K562 (cell line): ENCODE data around the gene PPP4C. TPM values are rescaled to one million over a fixed set of nuclear protein-coding genes. Genes with fewer than 3 reads are reported as not detected.

ENCODE experiments used
- CBX8 ChIP-seq: fragments of 200-600 bp; sonication (generic); IDR thresholded peaks from 2 replicates; pipeline ENCODE4 v1.6.1; 2012; ENCODE audit warnings: borderline replicate concordance, mixed run types, low read depth, mild to moderate bottlenecking, moderate library complexity, mixed read lengths, low read length, control low read depth, inconsistent platforms; ENCODE audit not compliant: poor library complexity, severe bottlenecking; ENCODE audit errors: extremely low read depth
- FOXJ2 ChIP-seq: fragments of 200-800 bp; sonication (Bioruptor generic); IDR thresholded peaks from 2 replicates; pipeline ENCODE4 v1.6.1; 2016; ENCODE audit warnings: missing genetic modification characterization, missing compliant biosample characterization
- KLF6 ChIP-seq: fragments of 250-450 bp; sonication (Bioruptor Pico); IDR thresholded peaks from 2 replicates; pipeline ENCODE4 v1.4.0; 2020; ENCODE audit warnings: mild to moderate bottlenecking, moderate library complexity, borderline replicate concordance
- NFRKB ChIP-seq: fragments of 450-650 bp; IDR thresholded peaks from 2 replicates; pipeline ENCODE4 v1.6.1; 2016; ENCODE audit warnings: low read depth
- SMAD1 ChIP-seq: fragments of 150-350 bp; IDR thresholded peaks from 2 replicates; pipeline ENCODE4 v1.6.1; 2014; ENCODE audit warnings: low read length, low read depth; ENCODE audit not compliant: partially characterized antibody
- STAG1 ChIP-seq: sonication (generic); formaldehyde crosslinking; IDR thresholded peaks from 2 replicates; pipeline ENCODE4 v1.5.0; 2020; ENCODE audit warnings: missing genetic modification reagents, borderline replicate concordance
- TBL1XR1 ChIP-seq, 2 experiments: IDR thresholded peaks; 2 replicates each; pipeline ENCODE4 v1.6.1; 2012; ENCODE audit warnings: improper control_type of control experiment in 2 of 2, low read length in 2 of 2, mild to moderate bottlenecking in 1 of 2
- TBP ChIP-seq: optimal IDR thresholded peaks from 2 replicates; pipeline ENCODE3; 2011; ENCODE audit warnings: low read depth, low read length, improper control_type of control experiment
- TGIF2 ChIP-seq: sonication (generic); formaldehyde crosslinking; IDR thresholded peaks from 2 replicates; pipeline ENCODE4 v1.8.1; 2022; ENCODE audit warnings: mild to moderate bottlenecking, missing genetic modification reagents, moderate library complexity
- THRAP3 ChIP-seq: fragments of 450-650 bp; IDR thresholded peaks from 2 replicates; pipeline ENCODE4 v1.6.1; 2016; ENCODE audit warnings: mild to moderate bottlenecking, inconsistent platforms, borderline replicate concordance
- TOE1 ChIP-seq, 2 experiments: fragments of 450-650 bp in 1 of 2; sonication (generic) in 1 of 2; formaldehyde crosslinking in 1 of 2; IDR thresholded peaks; 2 replicates each; pipeline versions ENCODE4 v1.7.1 to v1.8.0; 2016 to 2022; ENCODE audit warnings: borderline replicate concordance in 2 of 2, mild to moderate bottlenecking in 2 of 2, antibody characterized with exemption in 1 of 2, inconsistent platforms in 1 of 2, low read depth in 1 of 2, missing genetic modification reagents in 1 of 2, moderate library complexity in 1 of 2
- ZKSCAN8 ChIP-seq: fragments of 200-800 bp; sonication (Bioruptor generic); IDR thresholded peaks from 2 replicates; pipeline ENCODE4 v1.6.1; 2016; ENCODE audit warnings: missing genetic modification characterization, missing compliant biosample characterization
- ZNF57 ChIP-seq: fragments of 450-650 bp; formaldehyde crosslinking; IDR thresholded peaks from 2 replicates; pipeline ENCODE4 v1.4.0; 2020; ENCODE audit warnings: mild to moderate bottlenecking, moderate library complexity
- ZNF717 ChIP-seq: fragments of 250-450 bp; sonication (Bioruptor Pico); IDR thresholded peaks from 2 replicates; pipeline ENCODE4 v1.5.0; 2021
- polyA plus RNA-seq, 8 experiments: library from polyadenylated mRNA; depleted of rRNA in 4 of 8; stranded (reverse) in 5 of 8; unstranded in 3 of 8; fragments of >200 nt; fragmentation: Nextera tagmentation in 2 of 8; fragmentation: Illumina TruSeq in 1 of 8; extraction: Ambion mirVana in 2 of 8; extraction: Trizol in 1 of 8; gene quantifications; 2 replicates each; pipeline versions ENCODE4 v1.2.1 to v1.2.3, GENCODE V29; 2011 to 2014; ENCODE audit warnings: inconsistent platforms in 1 of 8, missing spikeins in 1 of 8
- total RNA-seq, 7 experiments: library from RNA; depleted of rRNA in 6 of 7; stranded (reverse); fragments of >200 nt in 6 of 7; fragmentation: Illumina TruSeq in 2 of 7; extraction: Trizol in 2 of 7; gene quantifications; 2 replicates each; pipeline versions ENCODE4 v1.2.1 to v1.2.3, GENCODE V29; 2011 to 2021; ENCODE audit warnings: low replicate concordance in 1 of 7
- TF ChIP-seq, protein P1 (sequence below): fragments of 250-450 bp; sonication (Bioruptor Pico); IDR thresholded peaks from 2 replicates; pipeline ENCODE4 v1.8.0; 2021; ENCODE audit warnings: moderate library complexity, mild to moderate bottlenecking, inconsistent platforms
- TF ChIP-seq, protein P2 (sequence below): fragments of 250-450 bp; sonication (Bioruptor Pico); IDR thresholded peaks from 2 replicates; pipeline ENCODE4 v1.4.0; 2020
- TF ChIP-seq, protein P3 (sequence below): fragments of 450-650 bp; formaldehyde crosslinking; IDR thresholded peaks from 2 replicates; pipeline ENCODE4 v1.4.0; 2022; ENCODE audit warnings: mild to moderate bottlenecking, moderate library complexity

PPP4C gene
- total and polyA plus RNA-seq, 9 of the 15 experiments (the other 6 are each of a cell fraction or from before 2014, with no cell fraction given) = 3.5 to 183 (median 131) TPM

DNA sequence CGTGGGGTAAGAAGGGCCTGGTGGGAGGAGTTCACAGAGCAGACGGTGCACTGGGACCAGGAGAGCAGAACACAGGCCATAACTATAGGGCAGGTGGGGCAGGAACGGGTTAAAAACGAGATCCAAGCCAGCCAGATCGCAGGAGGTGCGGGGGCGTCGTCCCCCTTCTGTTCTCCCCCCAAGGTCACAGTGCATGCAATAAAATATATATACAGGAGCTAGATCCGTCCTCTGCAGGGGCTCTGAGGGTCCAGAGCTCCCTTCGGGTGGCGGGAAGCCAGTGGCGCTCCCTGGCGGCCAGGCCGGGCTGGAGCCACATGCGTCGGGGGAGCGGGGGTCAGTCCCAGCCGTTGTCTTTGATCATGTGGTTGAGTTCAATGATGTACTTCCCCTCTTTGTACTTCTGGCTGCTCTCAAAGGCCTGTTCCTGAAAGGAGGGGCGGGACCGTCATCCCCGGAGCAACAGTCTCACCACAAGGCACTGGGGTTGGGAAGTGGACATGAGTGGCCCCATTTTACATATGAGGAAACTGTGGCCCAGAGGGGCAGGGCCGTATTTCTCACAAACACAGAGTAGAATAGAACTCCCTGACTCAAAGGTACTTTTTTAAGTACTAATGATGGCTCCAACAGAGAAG is 16.7 kb downstream of the PPP4C start (continued):
- TF ChIP-seq, protein P1, sequence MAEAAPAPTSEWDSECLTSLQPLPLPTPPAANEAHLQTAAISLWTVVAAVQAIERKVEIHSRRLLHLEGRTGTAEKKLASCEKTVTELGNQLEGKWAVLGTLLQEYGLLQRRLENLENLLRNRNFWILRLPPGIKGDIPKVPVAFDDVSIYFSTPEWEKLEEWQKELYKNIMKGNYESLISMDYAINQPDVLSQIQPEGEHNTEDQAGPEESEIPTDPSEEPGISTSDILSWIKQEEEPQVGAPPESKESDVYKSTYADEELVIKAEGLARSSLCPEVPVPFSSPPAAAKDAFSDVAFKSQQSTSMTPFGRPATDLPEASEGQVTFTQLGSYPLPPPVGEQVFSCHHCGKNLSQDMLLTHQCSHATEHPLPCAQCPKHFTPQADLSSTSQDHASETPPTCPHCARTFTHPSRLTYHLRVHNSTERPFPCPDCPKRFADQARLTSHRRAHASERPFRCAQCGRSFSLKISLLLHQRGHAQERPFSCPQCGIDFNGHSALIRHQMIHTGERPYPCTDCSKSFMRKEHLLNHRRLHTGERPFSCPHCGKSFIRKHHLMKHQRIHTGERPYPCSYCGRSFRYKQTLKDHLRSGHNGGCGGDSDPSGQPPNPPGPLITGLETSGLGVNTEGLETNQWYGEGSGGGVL = peak; percentile 67
- TF ChIP-seq ZKSCAN8 (CRISPR knock-in tag) (peak; percentile 90), TOE1 (IDR thresholded peaks at IDR 0.05; ENCODE audit: borderline replicate concordance) (peak; percentile 85), TOE1 (CRISPR knock-in tag; IDR thresholded peaks at IDR 0.05; ENCODE audit: borderline replicate concordance, low read depth) (no peak), SMAD1 (no peak), TBP (peak; percentile 87), NFRKB (peak; percentile 76; the same call in 1 of the 2 replicates), FOXJ2 (tag) (no peak), THRAP3 (0 out of 2 replicates have a peak, but pooled peaks have one; percentile 31), TGIF2 (CRISPR knock-in tag) (no peak), ZNF57 (CRISPR knock-in tag) (peak; percentile 61; the same call in 1 of the 2 replicates), CBX8 (no peak), TBL1XR1 (IDR thresholded peaks at IDR 0.05; ENCODE audit: low read length in 2 of 2) (peak in 1 of 2 experiments; percentile 65; a peak in 1 of 4 replicates), KLF6 (CRISPR knock-in tag) (peak; percentile 98), STAG1 (CRISPR knock-in tag) (no peak), ZNF717 (no peak)
- TF ChIP-seq, protein P2, sequence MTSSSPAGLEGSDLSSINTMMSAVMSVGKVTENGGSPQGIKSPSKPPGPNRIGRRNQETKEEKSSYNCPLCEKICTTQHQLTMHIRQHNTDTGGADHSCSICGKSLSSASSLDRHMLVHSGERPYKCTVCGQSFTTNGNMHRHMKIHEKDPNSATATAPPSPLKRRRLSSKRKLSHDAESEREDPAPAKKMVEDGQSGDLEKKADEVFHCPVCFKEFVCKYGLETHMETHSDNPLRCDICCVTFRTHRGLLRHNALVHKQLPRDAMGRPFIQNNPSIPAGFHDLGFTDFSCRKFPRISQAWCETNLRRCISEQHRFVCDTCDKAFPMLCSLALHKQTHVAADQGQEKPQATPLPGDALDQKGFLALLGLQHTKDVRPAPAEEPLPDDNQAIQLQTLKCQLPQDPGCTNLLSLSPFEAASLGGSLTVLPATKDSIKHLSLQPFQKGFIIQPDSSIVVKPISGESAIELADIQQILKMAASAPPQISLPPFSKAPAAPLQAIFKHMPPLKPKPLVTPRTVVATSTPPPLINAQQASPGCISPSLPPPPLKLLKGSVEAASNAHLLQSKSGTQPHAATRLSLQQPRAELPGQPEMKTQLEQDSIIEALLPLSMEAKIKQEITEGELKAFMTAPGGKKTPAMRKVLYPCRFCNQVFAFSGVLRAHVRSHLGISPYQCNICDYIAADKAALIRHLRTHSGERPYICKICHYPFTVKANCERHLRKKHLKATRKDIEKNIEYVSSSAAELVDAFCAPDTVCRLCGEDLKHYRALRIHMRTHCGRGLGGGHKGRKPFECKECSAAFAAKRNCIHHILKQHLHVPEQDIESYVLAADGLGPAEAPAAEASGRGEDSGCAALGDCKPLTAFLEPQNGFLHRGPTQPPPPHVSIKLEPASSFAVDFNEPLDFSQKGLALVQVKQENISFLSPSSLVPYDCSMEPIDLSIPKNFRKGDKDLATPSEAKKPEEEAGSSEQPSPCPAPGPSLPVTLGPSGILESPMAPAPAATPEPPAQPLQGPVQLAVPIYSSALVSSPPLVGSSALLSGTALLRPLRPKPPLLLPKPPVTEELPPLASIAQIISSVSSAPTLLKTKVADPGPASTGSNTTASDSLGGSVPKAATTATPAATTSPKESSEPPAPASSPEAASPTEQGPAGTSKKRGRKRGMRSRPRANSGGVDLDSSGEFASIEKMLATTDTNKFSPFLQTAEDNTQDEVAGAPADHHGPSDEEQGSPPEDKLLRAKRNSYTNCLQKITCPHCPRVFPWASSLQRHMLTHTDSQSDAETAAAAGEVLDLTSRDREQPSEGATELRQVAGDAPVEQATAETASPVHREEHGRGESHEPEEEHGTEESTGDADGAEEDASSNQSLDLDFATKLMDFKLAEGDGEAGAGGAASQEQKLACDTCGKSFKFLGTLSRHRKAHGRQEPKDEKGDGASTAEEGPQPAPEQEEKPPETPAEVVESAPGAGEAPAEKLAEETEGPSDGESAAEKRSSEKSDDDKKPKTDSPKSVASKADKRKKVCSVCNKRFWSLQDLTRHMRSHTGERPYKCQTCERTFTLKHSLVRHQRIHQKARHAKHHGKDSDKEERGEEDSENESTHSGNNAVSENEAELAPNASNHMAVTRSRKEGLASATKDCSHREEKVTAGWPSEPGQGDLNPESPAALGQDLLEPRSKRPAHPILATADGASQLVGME = peak; percentile 96
- TF ChIP-seq, protein P3, sequence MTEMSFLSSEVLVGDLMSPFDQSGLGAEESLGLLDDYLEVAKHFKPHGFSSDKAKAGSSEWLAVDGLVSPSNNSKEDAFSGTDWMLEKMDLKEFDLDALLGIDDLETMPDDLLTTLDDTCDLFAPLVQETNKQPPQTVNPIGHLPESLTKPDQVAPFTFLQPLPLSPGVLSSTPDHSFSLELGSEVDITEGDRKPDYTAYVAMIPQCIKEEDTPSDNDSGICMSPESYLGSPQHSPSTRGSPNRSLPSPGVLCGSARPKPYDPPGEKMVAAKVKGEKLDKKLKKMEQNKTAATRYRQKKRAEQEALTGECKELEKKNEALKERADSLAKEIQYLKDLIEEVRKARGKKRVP (CRISPR knock-in tag) = peak; percentile 83
